Measurements from ENCODE around the gene RAVER1. TPM values are rescaled to one million over a fixed set of nuclear protein-coding genes. Genes with fewer than 3 reads are reported as not detected.
A peak's percentile ranks its signal among the peaks of the same experiment; 100 is the strongest.

RAVER1 gene
- total RNA-seq, 1 donor from 2014 or later, result 12.3 TPM

DNA sequence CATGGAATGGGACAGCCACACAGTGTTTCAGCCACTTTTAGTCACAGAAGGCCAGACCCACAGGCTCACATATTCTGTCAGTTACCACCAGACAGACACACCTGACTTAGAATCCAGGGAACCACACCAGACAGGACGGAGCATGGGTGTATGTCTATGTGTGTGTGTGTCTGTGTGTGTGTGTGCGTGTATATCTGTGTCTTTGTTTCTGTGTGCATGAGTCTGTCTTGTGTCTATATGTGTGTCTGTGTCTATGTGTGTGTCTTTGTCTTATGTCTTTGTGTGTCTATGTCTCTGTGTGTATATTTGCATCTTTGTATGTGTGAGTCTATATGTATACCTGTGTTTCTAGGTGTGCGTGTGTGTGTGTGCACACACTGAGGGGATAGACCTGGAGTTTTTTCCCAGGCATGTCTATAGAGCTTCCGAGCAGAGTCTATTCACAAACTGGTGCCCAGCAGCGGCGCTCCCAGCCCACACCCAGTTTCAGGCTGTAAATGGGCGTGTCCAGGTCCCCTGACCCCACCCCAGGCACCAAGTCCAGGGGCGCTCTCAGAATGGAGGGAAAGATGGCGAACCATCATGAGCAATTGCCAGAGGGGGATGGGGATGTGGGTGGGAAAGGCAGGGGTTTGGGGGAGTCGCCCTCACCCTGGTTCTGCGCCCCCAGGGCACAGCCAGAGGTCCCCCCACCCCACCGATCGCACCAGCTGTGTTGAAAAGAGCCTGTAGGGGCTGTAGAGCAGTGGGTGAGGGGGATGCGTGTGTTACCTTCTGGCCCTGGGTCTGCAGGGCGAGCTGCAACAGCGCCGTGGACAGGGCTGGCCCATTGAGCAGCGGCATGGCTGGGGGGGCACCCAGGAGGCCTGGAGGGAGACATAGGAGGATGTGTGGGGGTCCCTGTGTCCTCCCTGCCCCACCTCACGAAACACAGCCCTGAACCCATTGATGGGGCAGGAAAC lies 11.2 kb downstream of the RAVER1 start:
- ATAC-seq, result no peak

DNA sequence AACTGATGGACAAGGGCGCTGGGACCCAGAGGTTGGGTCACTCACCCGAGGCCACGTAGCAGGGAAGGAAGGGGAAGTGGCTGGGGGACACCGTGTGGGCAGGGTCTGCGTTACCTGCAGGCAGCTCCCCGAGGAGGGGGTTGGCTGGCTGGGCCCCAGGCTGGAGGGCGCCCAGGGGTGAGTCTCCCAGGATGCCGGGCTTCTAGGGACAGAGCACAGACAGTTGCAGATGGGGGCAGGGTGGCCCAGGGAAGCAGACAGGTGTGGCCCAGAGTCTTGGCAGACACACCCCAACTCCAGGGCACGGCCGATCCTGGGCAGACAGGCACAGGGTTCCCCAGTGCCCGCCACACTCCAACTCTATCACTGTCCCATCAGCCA lies 11.9 kb downstream of the RAVER1 start:
- no peak for ATAC-seq
- intact Hi-C loops (cut with micrococcal nuclease), result no loop called here
- no peak for DNase-seq

More for the DNA sequence above, 11.2 kb downstream of the RAVER1 start:
- intact Hi-C loops (cut with micrococcal nuclease), result no loop called here
- no peak for DNase-seq

- intact Hi-C loops (cut with micrococcal nuclease), result no loop called here
- no peak for ATAC-seq
- no peak for DNase-seq
Measured at GRCh38 chr19:10320602-10321416, 12.5 kb downstream of the RAVER1 start.

GRCh38 chr19:10318807-10319682 lies 14.3 kb downstream of the RAVER1 start:
- intact Hi-C loops (cut with micrococcal nuclease), result no loop called here
- ATAC-seq (no peak), DNase-seq (no peak)

DNA sequence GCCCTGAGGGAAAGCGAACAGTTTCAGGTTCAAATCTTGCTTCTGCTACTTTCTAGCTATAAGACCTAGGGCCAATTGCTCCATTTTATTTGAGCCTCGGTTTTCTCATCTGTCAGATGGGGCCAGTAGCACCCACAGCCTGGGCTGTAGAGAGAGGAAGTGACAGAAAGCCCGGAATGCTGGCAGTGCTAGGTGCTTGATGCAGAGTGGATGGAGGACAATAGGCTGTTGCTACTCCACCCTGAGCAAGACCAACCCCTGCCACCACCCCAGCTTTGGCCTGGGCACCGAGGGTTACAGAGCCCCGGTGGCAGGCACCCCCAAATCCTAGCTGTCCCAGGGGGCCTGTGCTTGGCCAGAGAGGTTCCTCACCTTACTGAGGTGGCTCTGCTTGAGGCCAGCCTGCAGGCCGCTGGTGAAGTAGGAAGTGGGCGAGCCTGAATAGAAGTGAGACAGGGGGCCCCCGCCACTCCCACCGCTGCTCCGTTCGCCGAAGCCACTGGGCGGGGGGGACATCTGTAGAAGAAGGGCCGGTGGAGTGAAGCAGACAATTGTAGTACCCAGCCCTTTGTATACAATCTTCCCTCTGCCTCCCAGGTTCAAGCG lies 15.4 kb downstream of the RAVER1 start:
- DNase-seq (no peak), ATAC-seq (no peak)
- intact Hi-C loops (cut with micrococcal nuclease), result no loop called here

- ATAC-seq (no peak), DNase-seq (no peak)
- intact Hi-C loops (cut with micrococcal nuclease), result no loop called here
Measured at GRCh38 chr19:10317045-10317856, 16.1 kb downstream of the RAVER1 start.

- intact Hi-C loops (cut with micrococcal nuclease), result no loop called here
- DNase-seq (no peak), ATAC-seq (peak; percentile 38)
Measured at GRCh38 chr19:10316229-10317044, 16.9 kb downstream of the RAVER1 start.

DNA sequence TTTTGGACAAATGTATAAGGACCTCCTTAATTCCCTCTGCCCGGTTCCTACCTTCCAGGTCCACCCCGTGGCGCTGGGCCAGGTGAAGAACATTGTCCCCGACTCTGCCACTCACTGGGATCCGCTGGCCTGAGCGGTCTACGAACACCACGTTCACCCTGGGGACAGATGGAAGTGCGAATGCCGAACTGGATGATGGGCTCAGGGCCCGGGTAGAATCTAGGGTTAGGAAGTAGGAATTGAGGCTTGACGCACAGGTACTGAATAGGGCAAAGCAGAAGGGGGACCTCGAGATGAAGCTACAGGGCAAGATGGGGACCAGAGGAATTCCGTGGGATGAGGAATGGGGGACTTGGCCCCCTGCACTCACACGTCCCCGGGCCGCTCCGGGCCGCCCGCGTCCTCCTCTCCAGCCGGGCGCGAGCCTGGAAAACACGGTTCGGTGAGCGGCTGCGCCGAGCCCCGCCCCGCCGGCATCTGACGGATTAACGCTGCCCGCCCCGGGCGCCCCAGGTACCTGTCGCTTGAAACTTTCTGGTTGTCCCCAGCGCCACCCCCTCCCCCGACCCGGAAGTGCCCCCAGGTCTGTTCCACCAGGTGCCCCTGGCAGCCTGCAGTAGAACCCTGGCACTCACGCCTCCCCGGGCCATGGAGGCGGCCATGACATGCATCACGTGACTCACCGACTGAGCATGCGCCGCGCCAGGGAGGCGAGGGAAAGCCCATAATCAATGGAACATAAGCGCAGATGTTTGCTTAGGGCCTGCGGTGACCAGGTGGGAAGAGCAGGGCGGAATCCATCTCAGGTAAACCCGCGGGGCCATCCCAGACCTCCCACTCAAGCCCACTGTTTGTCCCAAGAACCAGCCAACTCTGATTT lies 17.8 kb downstream of the RAVER1 start, which contains the start of gene FDX2:
Gene FDX2 (minus strand): TSS at position 681 of the 880 bp plus-strand sequence. CDS start 19 bp downstream, at position 662.
- peak; percentile 93 for ATAC-seq
- intact Hi-C loops (cut with micrococcal nuclease), result no loop called here
- DNase-seq, result peak; percentile 95

GRCh38 chr19:10309423-10309822 lies 23.9 kb downstream of the RAVER1 start, which contains the start of gene ZGLP1:
Gene ZGLP1, minus strand, starts transcription at chr19:10309815.
- intact Hi-C loops (cut with micrococcal nuclease), result no loop called here
- no peak for DNase-seq
- no peak for ATAC-seq

DNA sequence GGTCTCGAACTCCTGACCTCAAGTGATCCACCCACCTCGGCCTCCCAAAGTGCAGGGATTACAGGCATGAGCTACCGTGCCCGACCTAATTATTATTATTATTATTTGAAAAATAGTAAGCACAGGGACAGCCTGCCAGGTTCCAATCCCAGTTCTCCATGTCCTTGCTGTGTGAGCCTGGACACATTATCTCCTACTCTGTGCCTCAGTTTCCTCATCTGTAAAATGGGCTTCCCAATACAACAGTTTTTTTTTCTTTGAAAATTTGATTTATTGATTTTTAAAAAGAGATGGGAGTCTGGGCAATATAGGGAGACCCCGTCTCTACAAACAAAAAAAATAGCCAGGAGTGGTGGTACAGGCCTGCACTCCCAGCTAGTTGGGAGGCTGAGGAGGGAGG lies 27.0 kb downstream of the RAVER1 start:
- intact Hi-C loops (cut with micrococcal nuclease), result no loop called here
- ATAC-seq (no peak), DNase-seq (no peak)

- ATAC-seq, result peak; percentile 63
- intact Hi-C loops (cut with micrococcal nuclease), result no loop called here
- DNase-seq, result no peak
Measured at GRCh38 chr19:10305139-10305806, 28.1 kb downstream of the RAVER1 start.

DNA sequence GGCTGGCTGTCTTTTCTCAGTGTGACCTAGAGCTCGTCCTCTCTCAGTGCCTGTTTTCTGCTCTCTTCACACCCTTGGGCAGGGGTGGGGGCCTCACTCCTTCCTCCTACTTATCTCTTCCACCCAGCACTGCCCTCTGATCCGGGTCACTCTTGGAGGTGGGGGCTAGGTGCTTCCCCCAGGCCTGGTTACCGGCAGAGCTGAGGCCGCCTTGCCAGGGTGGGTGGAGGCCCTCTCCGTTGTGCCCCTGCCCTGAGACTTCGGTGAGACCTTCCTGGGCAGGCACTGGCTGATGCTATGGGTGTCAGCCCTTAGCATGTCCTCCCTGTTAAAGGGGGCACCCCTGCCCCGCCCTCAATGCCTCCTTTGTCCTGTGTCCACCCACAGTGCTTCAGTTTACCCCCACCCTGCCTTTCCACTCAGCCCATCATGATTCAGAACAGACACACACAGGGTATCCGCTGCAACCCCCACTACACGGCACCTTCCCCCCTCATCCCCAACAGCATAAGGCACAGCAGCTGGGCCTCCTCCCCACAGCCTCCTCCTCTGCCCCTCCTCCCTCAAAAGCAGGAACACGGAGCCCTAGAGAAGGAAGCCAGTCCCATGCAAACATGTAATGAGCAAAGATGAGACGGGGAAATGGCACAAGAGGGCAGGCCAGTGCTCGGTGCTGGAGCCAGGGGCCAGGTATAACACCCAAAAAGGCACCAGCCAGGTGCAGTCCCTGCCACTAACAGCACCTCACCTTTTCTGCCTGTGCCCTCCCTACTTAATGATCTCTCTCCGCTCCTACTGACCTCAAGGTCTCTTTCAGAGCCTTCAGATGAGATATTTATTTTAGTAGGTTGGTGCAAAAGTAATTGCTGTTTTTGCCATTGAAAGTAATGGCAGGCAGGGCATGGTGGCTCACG lies 33.5 kb downstream of the RAVER1 start:
- ATAC-seq (peak; percentile 42), DNase-seq (no peak)
- intact Hi-C loops (cut with micrococcal nuclease), result no loop called here

- intact Hi-C loops (cut with micrococcal nuclease), result no loop called here
- DNase-seq, result no peak
- no peak for ATAC-seq
Measured at GRCh38 chr19:10295847-10296591, 37.3 kb downstream of the RAVER1 start.

GRCh38 chr19:10295305-10295846 lies 38.0 kb downstream of the RAVER1 start:
- intact Hi-C loops (cut with micrococcal nuclease), result no loop called here
- ATAC-seq (no peak), DNase-seq (peak; percentile 54)
